BJ (cell line): ENCODE results near the gene IFRD2. TPM values are rescaled to one million over a fixed set of nuclear protein-coding genes. Genes with fewer than 3 reads are reported as not detected.

Experiments
- CTCF ChIA-PET: fragments of 350-600 bp; formaldehyde crosslinking; extraction: SDS; loops from one replicate; lab custom pipeline; 2021; ENCODE audit warnings: antibody characterized with exemption, inconsistent platforms; lab: Yijun Ruan, JAX
- POLR2A ChIA-PET: fragments of 300-600 bp; sonication (Branson Sonifier 250); formaldehyde crosslinking; extraction: SDS; loops from one replicate; lab custom pipeline; 2021; ENCODE audit warnings: antibody characterized with exemption; lab: Charles Lee
- DNase-seq: peaks from one replicate; pipeline ENCODE4 v3.0.0-alpha.2; 2011; ENCODE audit warnings: low read depth
- H3K27me3 ChIP-seq: 2 replicates; pipeline ENCODE4 v1.6.0; 2011; ENCODE audit warnings: low read length; ENCODE audit not compliant: control insufficient read depth, insufficient read depth
- H3K36me3 ChIP-seq: 2 replicates; pipeline ENCODE4 v1.5.1; 2011; ENCODE audit warnings: low read length; ENCODE audit not compliant: control insufficient read depth, insufficient read depth
- H3K4me3 ChIP-seq: 2 replicates; pipeline ENCODE4 v1.5.1; 2011; ENCODE audit warnings: low read depth, mild to moderate bottlenecking, control low read depth, low read length
- CTCF ChIP-seq: IDR thresholded peaks from 2 replicates; pipeline ENCODE4 v1.5.1; 2011; ENCODE audit warnings: low read depth, mild to moderate bottlenecking, control low read depth, inconsistent platforms, low read length, moderate library complexity; ENCODE audit not compliant: insufficient read depth
- polyA plus RNA-seq: library from polyadenylated mRNA; depleted of rRNA; stranded (reverse); fragments of >200 nt; gene quantifications from 2 replicates; pipeline ENCODE4 v1.2.3, GENCODE V29; 2011

The IFRD2 gene
- polyA plus RNA-seq, 1 experiment, result 56.7 TPM

GRCh38 chr3:50256978-50257890 is 35.0 kb downstream of the IFRD2 start:
- POLR2A ChIA-PET, result interaction anchor here (0.6 to 0.7 kb wide), 2 partner anchors 9 to 35 kb away, joined by 3 to 6 read pairs; no protein-coding TSS in a partner anchor
- CTCF ChIA-PET, result interaction anchor here (0.6 to 13.0 kb wide), 12 partner anchors 10 to 63 kb away, joined by 4 to 114 read pairs (median 8); partner anchors contain the start of genes GNAI2 and SEMA3B

GRCh38 chr3:50255251-50255615 is 37.0 kb downstream of the IFRD2 start:
- ChIA-PET POLR2A (no interaction called here), CTCF (interaction anchor here (1.6 to 13.0 kb wide), 5 partner anchors 9 to 61 kb away, joined by 6 to 114 read pairs (median 12); no protein-coding TSS in a partner anchor)

More at GRCh38 chr3:50256978-50257890, 35.0 kb downstream of the IFRD2 start:
- Histone ChIP-seq H3K27me3 (no peaks in the 10 kb centered on the region), H3K4me3 (no peak overlapping the region), H3K36me3 (peaks cover 47% of the 10 kb centered on the region)
- TF ChIP-seq CTCF, result peak; percentile 64
- DNase-seq, result no peak

GRCh38 chr3:50254577-50255250 is 37.5 kb downstream of the IFRD2 start:
- no peaks in the 10 kb centered on the region for H3K27me3 ChIP-seq

More at GRCh38 chr3:50255251-50255615, 37.0 kb downstream of the IFRD2 start:
- Histone ChIP-seq H3K4me3 (no peak overlapping the region), H3K27me3 (no peaks in the 10 kb centered on the region), H3K36me3 (peaks cover 53% of the 10 kb centered on the region)
- no peak for DNase-seq
- no peak for TF ChIP-seq CTCF

GRCh38 chr3:50251220-50251619 is 41.0 kb downstream of the IFRD2 start:
- TF ChIP-seq CTCF, result no peak
- Histone ChIP-seq H3K27me3 (no peaks in the 10 kb centered on the region), H3K4me3 (no peak overlapping the region), H3K36me3 (peaks cover 34% of the 10 kb centered on the region)
- no peak for DNase-seq
- POLR2A ChIA-PET, result interaction anchor here (1.0 kb wide), 1 partner anchor 14 kb away, joined by 5 read pairs; no protein-coding TSS in a partner anchor
- CTCF ChIA-PET, result interaction anchor here (1.0 to 13.0 kb wide), 5 partner anchors 9 to 131 kb away, joined by 3 to 114 read pairs (median 4); no protein-coding TSS in a partner anchor

More at GRCh38 chr3:50254577-50255250, 37.5 kb downstream of the IFRD2 start:
- TF ChIP-seq CTCF, result no peak
- no peak overlapping the region for H3K4me3 ChIP-seq
- POLR2A ChIA-PET, result no interaction called here
- DNase-seq, result no peak
- CTCF ChIA-PET, result interaction anchor here (2.2 to 13.0 kb wide), 3 partner anchors 8 to 26 kb away, joined by 6 to 114 read pairs (median 51); no protein-coding TSS in a partner anchor
- peaks cover 53% of the 10 kb centered on the region for H3K36me3 ChIP-seq
